NCI-H774 (cell line): ENCODE data around the gene SRP68.

Experiments
- DNase-seq: peaks from one replicate; lab custom pipeline; 2025; lab: John Stamatoyannopoulos, UW

Gene SRP68

DNA sequence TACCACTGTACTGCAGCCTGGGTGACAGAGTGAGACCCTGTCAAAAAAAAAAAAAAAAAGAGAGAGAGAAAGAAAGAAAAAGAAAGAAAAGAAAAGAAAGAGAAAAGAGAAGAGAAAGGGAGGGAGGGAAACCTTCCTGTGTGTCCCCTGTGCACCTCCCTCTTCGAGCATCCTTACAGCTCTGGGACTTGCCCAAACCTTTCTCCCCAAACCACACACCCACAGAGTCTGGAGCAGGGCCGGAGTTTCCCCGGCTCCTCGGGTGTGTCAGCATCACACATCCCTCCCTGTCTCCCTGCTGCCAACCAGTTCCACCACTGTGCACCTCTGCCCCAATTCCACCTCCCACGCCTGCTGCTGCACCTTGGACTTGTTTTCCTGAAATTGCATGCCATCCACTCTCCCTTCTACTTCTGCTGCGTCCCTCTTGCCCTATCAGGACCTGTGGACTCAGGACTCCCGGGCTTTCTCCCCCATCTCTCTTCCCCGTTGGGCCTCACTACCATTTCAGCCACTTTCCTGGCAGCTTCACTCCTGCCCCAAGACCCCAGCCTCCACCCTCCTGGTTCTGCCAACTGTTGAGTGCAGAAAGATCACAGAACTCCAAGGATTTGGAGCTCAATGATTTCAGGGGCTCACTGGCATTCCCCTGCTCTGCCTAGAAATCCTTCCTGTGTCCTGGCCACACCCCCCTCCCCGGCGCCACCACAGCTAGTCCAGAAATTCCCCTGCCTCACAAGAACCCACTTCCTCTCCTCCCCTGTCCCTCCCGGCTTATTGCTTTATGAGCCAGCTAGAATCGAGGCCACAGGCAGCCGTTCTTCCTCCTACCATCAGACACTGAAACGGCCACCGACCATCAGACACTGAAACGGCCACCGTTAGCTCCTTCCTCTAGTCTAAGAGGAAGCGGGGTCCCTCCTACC, 75.4 kb downstream of the SRP68 start:
- DNase-seq = no peak

DNA sequence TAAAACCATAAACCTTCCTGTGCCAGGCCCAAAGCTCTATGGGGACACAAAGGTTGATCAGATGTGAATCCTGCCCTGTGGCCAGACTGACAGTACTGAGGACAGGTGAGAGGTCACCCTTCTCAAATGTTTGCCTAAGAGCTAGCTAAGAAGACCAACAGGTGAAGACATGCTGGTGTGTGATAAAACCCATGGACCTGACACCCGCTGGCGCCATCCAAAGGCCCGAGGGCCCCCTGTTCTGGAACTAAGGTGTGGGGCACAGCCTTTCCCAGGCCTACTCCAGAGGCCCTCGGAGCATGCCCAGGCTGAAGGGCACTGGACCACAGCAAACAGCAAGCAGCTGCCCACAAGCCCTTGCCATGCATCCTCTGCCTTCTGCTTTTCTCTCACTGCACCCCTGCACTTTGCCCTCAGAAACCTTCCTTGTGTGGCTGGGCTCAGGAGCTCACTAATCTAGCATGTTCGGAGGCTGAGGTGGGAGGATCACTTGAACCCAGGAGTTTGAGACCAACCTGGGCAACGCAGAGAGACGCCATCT, 76.9 kb downstream of the SRP68 start:
- no peak for DNase-seq

DNA sequence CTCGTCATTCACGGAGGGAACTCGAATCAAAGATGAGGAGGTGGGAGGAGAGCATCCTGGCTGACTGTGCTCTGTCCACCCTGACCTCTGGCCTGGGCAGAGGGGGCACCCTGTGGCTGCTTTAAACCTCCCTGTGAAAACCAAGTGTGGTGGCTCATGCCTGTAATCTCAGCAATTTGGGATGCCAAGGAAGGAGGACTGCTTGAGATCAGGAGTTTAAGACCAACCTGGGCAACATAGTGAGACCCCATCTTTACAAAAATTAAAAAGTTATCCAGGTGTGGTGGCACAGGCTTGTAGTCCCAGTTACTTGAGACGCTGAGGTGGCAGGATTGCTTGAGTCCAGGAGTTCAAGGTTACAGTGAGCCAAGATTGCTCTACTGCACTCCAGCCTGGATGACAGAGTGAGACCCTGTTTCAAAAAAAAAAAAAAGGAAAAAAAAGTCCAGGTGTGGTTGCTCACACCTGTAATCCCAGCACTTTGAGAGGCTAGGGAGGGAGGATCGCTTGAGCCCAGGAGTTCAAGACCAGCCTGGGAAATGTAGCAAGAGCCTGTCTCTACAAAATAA, 77.4 kb downstream of the SRP68 start:
- DNase-seq = no peak

DNA sequence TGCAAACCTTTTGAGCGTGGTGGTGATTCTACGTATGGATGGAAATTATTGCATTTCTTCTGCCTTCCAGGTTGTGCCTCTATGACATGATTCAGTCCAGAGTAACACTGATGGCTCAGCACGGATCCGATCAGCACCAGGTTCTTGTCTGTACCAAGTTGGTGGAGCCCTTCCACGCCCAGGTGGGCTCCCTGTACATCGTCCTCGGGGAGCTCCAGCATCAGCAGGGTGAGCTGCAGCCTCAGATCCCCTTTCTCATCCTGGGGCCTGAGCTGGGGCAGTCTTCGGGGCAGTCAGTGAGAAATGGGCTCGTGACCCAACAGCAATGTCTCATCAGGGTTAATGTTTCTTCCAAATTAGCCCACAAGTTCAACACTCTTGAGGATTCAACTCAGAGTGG, 80.9 kb downstream of the SRP68 start:
- DNase-seq = no peak
